Gastroesophageal sphincter (tissue), 4 donors: ENCODE measurements around the gene SAA1. TPM values are rescaled to one million over a fixed set of nuclear protein-coding genes. Genes with fewer than 3 reads are reported as not detected.

ENCODE experiments used
- ATAC-seq: fragments of 150-250 bp; one replicate; pipeline ENCODE4 v1.9.1; 2016; ENCODE audit warnings: mild to moderate bottlenecking, moderate library complexity
- H3K27ac ChIP-seq, 4 donors: fragments of 200-600 bp; sonication (generic) in 3 of 4; 1 replicate in 3 of 4; 2 replicates in 1 of 4; pipeline ENCODE4 v1.5.1; 2016 to 2019
- H3K27me3 ChIP-seq: fragments of 200-600 bp; sonication (generic); one replicate; pipeline ENCODE4 v1.5.1; 2019
- H3K36me3 ChIP-seq, 2 donors: fragments of 200-600 bp; sonication (generic); one replicate each; pipeline ENCODE4 v1.5.1; 2019; ENCODE audit warnings: control low read depth in 1 of 2
- H3K4me1 ChIP-seq, 3 donors: fragments of 200-600 bp; sonication (generic); 1 replicate in 2 of 3; 2 replicates in 1 of 3; pipeline ENCODE4 v1.5.1; 2016 to 2019; ENCODE audit warnings: control low read depth in 2 of 3
- H3K4me3 ChIP-seq, 2 donors: fragments of 200-600 bp; sonication (generic); one replicate each; pipeline ENCODE4 v1.5.1; 2019; ENCODE audit warnings: mild to moderate bottlenecking in 1 of 2, moderate library complexity in 1 of 2
- H3K9me3 ChIP-seq, 3 donors: fragments of 200-600 bp; sonication (generic); one replicate each; pipeline ENCODE4 v1.5.1; 2017 to 2019; ENCODE audit warnings: control low read depth in 2 of 3
- CTCF ChIP-seq, 4 experiments: fragments of 200-600 bp in 2 of 4; fragments of 450-650 bp in 2 of 4; sonication (generic) in 1 of 4; IDR thresholded peaks; one replicate each; pipeline ENCODE4 v1.5.1; 2017 to 2019; ENCODE audit warnings: antibody characterized with exemption in 4 of 4, mild to moderate bottlenecking in 2 of 4, moderate library complexity in 2 of 4
- EP300 ChIP-seq: sonication (generic); formaldehyde crosslinking; IDR thresholded peaks from one replicate; pipeline ENCODE4 v1.6.1; 2017; ENCODE audit warnings: antibody characterized with exemption, mild to moderate bottlenecking
- POLR2A ChIP-seq, 2 donors: fragments of 450-650 bp; IDR thresholded peaks; one replicate each; pipeline ENCODE4 v1.6.1; 2017; ENCODE audit warnings: antibody characterized with exemption in 2 of 2, mild to moderate bottlenecking in 2 of 2, moderate library complexity in 1 of 2
- POLR2AphosphoS5 ChIP-seq: sonication (generic); formaldehyde crosslinking; IDR thresholded peaks from one replicate; pipeline ENCODE4 v1.6.1; 2017; ENCODE audit warnings: antibody characterized with exemption
- WGBS, 2 donors: methylation state at CpG; one replicate each; pipeline ENCODE4 v1.1.5; 2018; ENCODE audit warnings: low coverage in 1 of 2; 5-methylcytosine and 5-hydroxymethylcytosine counted together
- total RNA-seq, 4 donors: library from RNA; depleted of rRNA; stranded (reverse); fragments of >200 nt; gene quantifications; one replicate each; pipeline ENCODE4 v1.1.0, GENCODE V29; 2016

SAA1 gene
- total RNA-seq, 4 donors from 2014 or later, result 3.6 to 71.7 (median 32.3) TPM; not detected in 1

GRCh38 chr11:18225913-18226312 is 40.2 kb upstream of the SAA1 start:
- Histone ChIP-seq H3K27ac (no peak overlapping the region), H3K27me3 (no peaks in the 10 kb centered on the region), H3K4me3 (no peak overlapping the region), H3K36me3 (no peaks in the 10 kb centered on the region), H3K4me1 (no peaks in the 10 kb centered on the region), H3K9me3 (no peaks in the 10 kb centered on the region)
- TF ChIP-seq POLR2AphosphoS5 (no peak), CTCF (IDR thresholded peaks at IDR 0.05) (no peak), EP300 (no peak)
- no peak for ATAC-seq
- 62 to 90% methylated on average over 2 of the region's 2 CpGs for WGBS, 2 donors

GRCh38 chr11:18229501-18229900 is 36.6 kb upstream of the SAA1 start:
- no peaks in the 10 kb centered on the region for H3K27me3 ChIP-seq
- 30% methylated on average over 2 of the region's 3 CpGs; no CpG with 5 or more reads in 1 of the 2 donors for WGBS, 2 donors
- no peaks in the 10 kb centered on the region for H3K4me1 ChIP-seq

GRCh38 chr11:18230859-18231258 is 35.2 kb upstream of the SAA1 start:
- ATAC-seq, result no peak
- no peak for TF ChIP-seq CTCF (IDR thresholded peaks at IDR 0.05)
- no peak for TF ChIP-seq EP300
- 81% methylated on average over 2 of the region's 2 CpGs; no CpG with 5 or more reads in 1 of the 2 donors for WGBS, 2 donors
- Histone ChIP-seq H3K4me3 (no peak overlapping the region), H3K9me3 (no peaks in the 10 kb centered on the region), H3K4me1 (no peaks in the 10 kb centered on the region), H3K27ac (no peak overlapping the region), H3K27me3 (no peaks in the 10 kb centered on the region), H3K36me3 (no peaks in the 10 kb centered on the region)

More at GRCh38 chr11:18229501-18229900, 36.6 kb upstream of the SAA1 start:
- no peaks in the 10 kb centered on the region for H3K9me3 ChIP-seq
- H3K4me3 ChIP-seq, result no peak overlapping the region
- ATAC-seq, result no peak
- no peak overlapping the region for H3K27ac ChIP-seq
- no peaks in the 10 kb centered on the region for H3K36me3 ChIP-seq
- TF ChIP-seq POLR2AphosphoS5 (no peak), CTCF (IDR thresholded peaks at IDR 0.05) (no peak), EP300 (no peak), POLR2A (IDR thresholded peaks at IDR 0.05) (no peak)

- TF ChIP-seq CTCF (IDR thresholded peaks at IDR 0.05) (no peak), POLR2AphosphoS5 (no peak), POLR2A (IDR thresholded peaks at IDR 0.05) (no peak), EP300 (no peak)
- ATAC-seq, result no peak
- H3K27me3 ChIP-seq, result no peaks in the 10 kb centered on the region
- H3K4me3 ChIP-seq, result no peak overlapping the region
- H3K36me3 ChIP-seq, result no peaks in the 10 kb centered on the region
- no peaks in the 10 kb centered on the region for H3K9me3 ChIP-seq
- no peak overlapping the region for H3K27ac ChIP-seq
- no peaks in the 10 kb centered on the region for H3K4me1 ChIP-seq
- 76 to 84% methylated on average over 4 of the region's 4 CpGs for WGBS, 2 donors
These were observed 32.2 kb upstream of the SAA1 start for GRCh38 chr11:18233912-18234311.

GRCh38 chr11:18235394-18236334 is 30.4 kb upstream of the SAA1 start:
- Histone ChIP-seq H3K27me3 (no peaks in the 10 kb centered on the region), H3K4me3 (no peak overlapping the region), H3K9me3 (no peaks in the 10 kb centered on the region), H3K27ac (no peak overlapping the region), H3K36me3 (no peaks in the 10 kb centered on the region), H3K4me1 (no peaks in the 10 kb centered on the region)
- no peak for TF ChIP-seq POLR2A (IDR thresholded peaks at IDR 0.05)
- no peak for TF ChIP-seq CTCF (IDR thresholded peaks at IDR 0.05)
- TF ChIP-seq POLR2AphosphoS5, result no peak
- no peak for TF ChIP-seq EP300
- no peak for ATAC-seq
- 48 to 61% methylated on average over 2 to 6 of the region's 8 CpGs for WGBS, 2 donors
